GM18868 (cell line): ENCODE results near the gene CTTNBP2.
A peak's percentile ranks its signal among the peaks of the same experiment; 100 is the strongest.

Source experiments
- ATAC-seq: cut with Tn5 transposase; IDR thresholded peaks from one replicate; pipeline ENCODE4 v1.9.1; 2021; ENCODE audit warnings: mild to moderate bottlenecking, moderate library complexity; ENCODE audit not compliant: unreplicated experiment

Gene CTTNBP2

GRCh38 chr7:117871401-117871777 is 1.9 kb downstream of the CTTNBP2 start:
- ATAC-seq, result no peak

- no peak for ATAC-seq
Observed at GRCh38 chr7:117870448-117871130, 2.7 kb downstream of the CTTNBP2 start.

GRCh38 chr7:117869374-117869773 is 3.9 kb downstream of the CTTNBP2 start:
- no peak for ATAC-seq

GRCh38 chr7:117863618-117864017 is 9.6 kb downstream of the CTTNBP2 start:
- ATAC-seq, result no peak

- no peak for ATAC-seq
Observed at GRCh38 chr7:117862378-117862777, 10.9 kb downstream of the CTTNBP2 start.

- peak; percentile 41 for ATAC-seq
Observed at GRCh38 chr7:117859246-117859812, 13.9 kb downstream of the CTTNBP2 start.

GRCh38 chr7:117858712-117859111 is 14.5 kb downstream of the CTTNBP2 start:
- ATAC-seq, result no peak

- ATAC-seq, result no peak
Observed at GRCh38 chr7:117857718-117858117, 15.5 kb downstream of the CTTNBP2 start.

- ATAC-seq, result no peak
Observed at GRCh38 chr7:117856196-117856595, 17.0 kb downstream of the CTTNBP2 start.

- ATAC-seq, result no peak
Observed at GRCh38 chr7:117854186-117854585, 19.1 kb downstream of the CTTNBP2 start.

- ATAC-seq, result no peak
Observed at GRCh38 chr7:117848941-117849340, 24.3 kb downstream of the CTTNBP2 start.

- ATAC-seq, result no peak
Observed at GRCh38 chr7:117844678-117845077, 28.6 kb downstream of the CTTNBP2 start.

- no peak for ATAC-seq
Observed at GRCh38 chr7:117841611-117842010, 31.6 kb downstream of the CTTNBP2 start.

- ATAC-seq, result no peak
Observed at GRCh38 chr7:117841011-117841410, 32.2 kb downstream of the CTTNBP2 start.

GRCh38 chr7:117839507-117839906 is 33.7 kb downstream of the CTTNBP2 start:
- ATAC-seq, result peak; percentile 58

- ATAC-seq, result peak; percentile 86
Observed at GRCh38 chr7:117837841-117838240, 35.4 kb downstream of the CTTNBP2 start.

GRCh38 chr7:117835016-117835664 is 38.1 kb downstream of the CTTNBP2 start:
- no peak for ATAC-seq

GRCh38 chr7:117830422-117830954 is 42.8 kb downstream of the CTTNBP2 start:
- ATAC-seq, result no peak

- ATAC-seq, result no peak
Observed at GRCh38 chr7:117829450-117830117, 43.7 kb downstream of the CTTNBP2 start.

- no peak for ATAC-seq
Observed at GRCh38 chr7:117828825-117829224, 44.4 kb downstream of the CTTNBP2 start.

- ATAC-seq, result no peak
Observed at GRCh38 chr7:117827862-117828261, 45.4 kb downstream of the CTTNBP2 start.
